SK-N-SH (cell line): ENCODE measurements around the gene ATL3. TPM values are rescaled to one million over a fixed set of nuclear protein-coding genes. Genes with fewer than 3 reads are reported as not detected.
A peak's percentile ranks its signal among the peaks of the same experiment; 100 is the strongest.

Source experiments
- CTCF ChIA-PET: fragments of 300-600, 350-600 bp; formaldehyde crosslinking; extraction: SDS; loops from one replicate; lab custom pipeline; 2021; lab: Yijun Ruan, JAX
- POLR2A ChIA-PET: fragments of 350-600 bp; sonication (Branson Sonifier 250); formaldehyde crosslinking; extraction: SDS; loops from one replicate; lab custom pipeline; 2020; ENCODE audit warnings: antibody characterized with exemption, inconsistent platforms; lab: Yijun Ruan, JAX
- DNase-seq: peaks from one replicate; pipeline ENCODE4 v3.0.0; 2012
- H2AFZ ChIP-seq: fragments of 200-600 bp; sonication (generic); 2 replicates; pipeline ENCODE4 v1.8.1; 2016; ENCODE audit warnings: antibody characterized with exemption, mild to moderate bottlenecking, low read depth
- H3F3A ChIP-seq: fragments of 200-600 bp; sonication (generic); replicated peaks from 2 replicates; pipeline ENCODE3; 2016; ENCODE audit warnings: antibody characterized with exemption, mild to moderate bottlenecking; ENCODE audit not compliant: insufficient read depth
- H3K27ac ChIP-seq, 2 experiments: fragments of 200-500 bp in 1 of 2; fragments of 200-600 bp in 1 of 2; sonication (Bioruptor generic) in 1 of 2; sonication (generic), shearing (Covaris generic) in 1 of 2; 2 replicates each; pipeline versions ENCODE4 v1.5.1 to v1.6.1; 2014 to 2016; ENCODE audit warnings: low read depth in 2 of 2, inconsistent platforms in 1 of 2, low read length in 1 of 2, mild to moderate bottlenecking in 1 of 2, mixed read lengths in 1 of 2
- H3K27me3 ChIP-seq: fragments of 200-600 bp; sonication (generic), shearing (Covaris generic); 2 replicates; pipeline ENCODE4 v1.6.1; 2016; ENCODE audit warnings: mixed run types; ENCODE audit not compliant: insufficient read depth
- H3K36me3 ChIP-seq, 2 experiments: fragments of 200-500 bp in 1 of 2; fragments of 200-600 bp in 1 of 2; sonication (Bioruptor generic) in 1 of 2; sonication (generic) in 1 of 2; replicated peaks in 1 of 2; 2 replicates each; pipeline versions ENCODE3 to v1.5.1; 2014 to 2016; ENCODE audit warnings: low read length in 1 of 2, mild to moderate bottlenecking in 1 of 2; ENCODE audit not compliant: insufficient read depth in 2 of 2, control insufficient read depth in 1 of 2
- H3K4me1 ChIP-seq, 2 experiments: fragments of 200-500 bp in 1 of 2; fragments of 200-600 bp in 1 of 2; sonication (Bioruptor generic) in 1 of 2; sonication (generic), shearing (Covaris generic) in 1 of 2; 2 replicates each; pipeline versions ENCODE4 v1.5.1 to v1.6.1; 2014 to 2016; ENCODE audit warnings: low read depth in 1 of 2, low read length in 1 of 2, mixed run types in 1 of 2; ENCODE audit not compliant: insufficient read depth in 2 of 2, control insufficient read depth in 1 of 2
- H3K4me2 ChIP-seq: fragments of 200-600 bp; sonication (generic), shearing (Covaris generic); 2 replicates; pipeline ENCODE4 v1.6.1; 2017; ENCODE audit warnings: mixed run types
- H3K4me3 ChIP-seq, 2 experiments: fragments of 200-500 bp in 1 of 2; fragments of 200-600 bp in 1 of 2; sonication (Bioruptor generic) in 1 of 2; sonication (generic), shearing (Covaris generic) in 1 of 2; 2 replicates each; pipeline versions ENCODE4 v1.5.1 to v1.8.1; 2014 to 2016; ENCODE audit warnings: low read depth in 2 of 2, inconsistent platforms in 1 of 2, low read length in 1 of 2, mild to moderate bottlenecking in 1 of 2, mixed read lengths in 1 of 2, moderate library complexity in 1 of 2
- H3K79me2 ChIP-seq: fragments of 200-600 bp; sonication (generic); 2 replicates; pipeline ENCODE4 v1.8.1; 2017; ENCODE audit warnings: mild to moderate bottlenecking; ENCODE audit not compliant: insufficient read depth
- H3K9ac ChIP-seq: fragments of 200-600 bp; sonication (generic); 2 replicates; pipeline ENCODE4 v1.6.1; 2017; ENCODE audit warnings: mixed run types
- H3K9me2 ChIP-seq: fragments of 200-600 bp; sonication (generic); 2 replicates; pipeline ENCODE4 v1.6.1; 2017; ENCODE audit warnings: mixed run types
- H3K9me3 ChIP-seq: fragments of 200-600 bp; sonication (generic); 2 replicates; pipeline ENCODE4 v1.6.1; 2017; ENCODE audit warnings: mixed run types, mild to moderate bottlenecking, moderate library complexity
- H4K20me1 ChIP-seq: fragments of 200-600 bp; sonication (generic); 2 replicates; pipeline ENCODE4 v1.6.1; 2017; ENCODE audit warnings: mild to moderate bottlenecking, mixed run types; ENCODE audit not compliant: insufficient read depth
- CHD2 ChIP-seq: fragments of 150-350 bp; IDR thresholded peaks from 2 replicates; pipeline ENCODE4 v1.6.1; 2018; ENCODE audit warnings: low read length; ENCODE audit not compliant: partially characterized antibody
- ELF1 ChIP-seq: IDR thresholded peaks from 2 replicates; pipeline ENCODE4 v1.4.0; 2012
- EP300 ChIP-seq, 2 experiments: IDR thresholded peaks; 2 replicates each; pipeline versions ENCODE4 v1.4.0 to v1.6.1; 2012; ENCODE audit warnings: borderline replicate concordance in 1 of 2, low read depth in 1 of 2, low read length in 1 of 2
- EZH2phosphoT487 ChIP-seq: fragments of 200-600 bp; sonication (generic); IDR thresholded peaks from 2 replicates; pipeline ENCODE4 v1.6.1; 2017; ENCODE audit warnings: low read depth, mixed run types, mild to moderate bottlenecking, antibody characterized with exemption, moderate library complexity, borderline replicate concordance
- FOSL2 ChIP-seq: IDR thresholded peaks from 2 replicates; pipeline ENCODE4 v1.4.0; 2012; ENCODE audit warnings: low read depth, mild to moderate bottlenecking, moderate library complexity, borderline replicate concordance
- FOXJ3 ChIP-seq: sonication (generic); formaldehyde crosslinking; IDR thresholded peaks from 2 replicates; pipeline ENCODE4 v1.5.1; 2020; ENCODE audit warnings: mild to moderate bottlenecking, missing genetic modification reagents
- FOXM1 ChIP-seq: IDR thresholded peaks from 2 replicates; pipeline ENCODE4 v1.4.0; 2012; ENCODE audit warnings: low read depth, mild to moderate bottlenecking
- JUND ChIP-seq: IDR thresholded peaks from 2 replicates; pipeline ENCODE4 v1.4.0; 2012
- MEF2A ChIP-seq: IDR thresholded peaks from 2 replicates; pipeline ENCODE4 v1.4.0; 2012; ENCODE audit warnings: low read depth, borderline replicate concordance
- MXI1 ChIP-seq: IDR thresholded peaks from 2 replicates; pipeline ENCODE4 v1.6.1; 2012; ENCODE audit warnings: mild to moderate bottlenecking, low read depth, low read length, improper control_type of control experiment
- NRF1 ChIP-seq: IDR thresholded peaks from 2 replicates; pipeline ENCODE4 v1.6.1; 2012; ENCODE audit warnings: low read depth, mild to moderate bottlenecking, low read length
- POLR2AphosphoS5 ChIP-seq: IDR thresholded peaks from 2 replicates; pipeline ENCODE4 v1.6.1; 2012; ENCODE audit warnings: low read depth, low read length
- RCOR1 ChIP-seq: fragments of 150-350 bp; IDR thresholded peaks from 2 replicates; pipeline ENCODE4 v1.6.1; 2017; ENCODE audit warnings: antibody characterized with exemption, low read length
- SMC3 ChIP-seq: IDR thresholded peaks from 2 replicates; pipeline ENCODE4 v1.6.1; 2012; ENCODE audit warnings: low read depth, low read length, improper control_type of control experiment
- TAF1 ChIP-seq: IDR thresholded peaks from 2 replicates; pipeline ENCODE4 v1.6.1; 2012; ENCODE audit warnings: low read depth, mild to moderate bottlenecking, low read length, moderate library complexity, borderline replicate concordance
- WGBS: methylation state at CpG from one replicate; pipeline ENCODE4 v1.1.6; 2017; ENCODE audit warnings: low lambda C conversion rate; 5-methylcytosine and 5-hydroxymethylcytosine counted together
- polyA plus RNA-seq, 3 experiments: library from polyadenylated mRNA; depleted of rRNA; stranded (reverse); fragments of >200 nt; gene quantifications; 2 replicates each; pipeline ENCODE4 v1.2.3, GENCODE V29; 2012
- TF ChIP-seq, protein P1 (sequence below): IDR thresholded peaks from 2 replicates; pipeline ENCODE4 v1.6.1; 2012; ENCODE audit warnings: mild to moderate bottlenecking, low read depth, low read length, moderate library complexity
- TF ChIP-seq, protein P2 (sequence below): IDR thresholded peaks from 2 replicates; pipeline ENCODE4 v1.4.0; 2012; ENCODE audit warnings: low read depth
- TF ChIP-seq, protein P3 (sequence below): fragments of 200-600 bp; sonication (generic); IDR thresholded peaks from 2 replicates; pipeline ENCODE4 v1.6.1; 2017; ENCODE audit warnings: antibody characterized with exemption, mild to moderate bottlenecking, moderate library complexity
- TF ChIP-seq, protein P4 (sequence below): IDR thresholded peaks from 2 replicates; pipeline ENCODE4 v1.4.0; 2012; ENCODE audit warnings: low read depth, borderline replicate concordance
- TF ChIP-seq, protein P5 (sequence below): fragments of 150-350 bp; IDR thresholded peaks from 2 replicates; pipeline ENCODE4 v1.6.1; 2017; ENCODE audit warnings: antibody characterized with exemption, low read length, low read depth, borderline replicate concordance
- TF ChIP-seq, protein P6 (sequence below): IDR thresholded peaks from 2 replicates; pipeline ENCODE4 v1.4.0; 2012; ENCODE audit warnings: low read depth, borderline replicate concordance

The ATL3 gene
- polyA plus RNA-seq, 1 of the 3 experiments (the other 2 are of a cell fraction), result 13.1 TPM

DNA sequence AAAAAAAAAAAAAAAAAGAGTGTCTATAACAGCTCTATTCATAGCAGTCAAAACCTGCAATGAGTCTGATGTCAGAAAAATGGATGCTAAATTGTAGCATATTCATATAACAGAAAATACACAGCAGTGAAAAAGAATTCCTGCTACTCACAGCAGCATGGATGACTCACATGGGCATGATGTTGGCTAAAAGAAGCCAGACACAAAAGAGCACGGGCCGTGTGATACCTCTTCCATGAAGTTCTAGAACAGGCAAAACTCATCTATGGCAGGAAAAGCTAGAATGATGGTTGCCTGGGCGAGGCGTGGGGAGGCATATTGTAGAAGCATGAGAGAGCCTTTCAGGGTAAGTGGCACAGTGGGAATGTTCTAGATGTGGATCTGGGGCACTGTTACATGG lies 75.9 kb downstream of the ATL3 start:
- Histone ChIP-seq H3K27me3 (no peaks in the 10 kb centered on the region), H3K4me2 (no peak overlapping the region), H3K36me3 (no peaks in the 10 kb centered on the region), H3K9ac (no peak overlapping the region), H3K9me3 (no peaks in the 10 kb centered on the region), H3F3A (no peaks in the 10 kb centered on the region), H3K4me1 (no peaks in the 10 kb centered on the region), H3K79me2 (no peaks in the 10 kb centered on the region), H3K27ac (no peak overlapping the region), H4K20me1 (no peaks in the 10 kb centered on the region), H3K4me3 (no peak overlapping the region), H3K9me2 (no peaks in the 10 kb centered on the region), H2AFZ (no peak overlapping the region)
- POLR2A ChIA-PET, result no interaction called here
- TF ChIP-seq EP300 (IDR thresholded peaks at IDR 0.05; ENCODE audit: borderline replicate concordance in 1 of 2, low read depth in 1 of 2, low read length in 1 of 2) (no peak), FOXM1 (no peak), FOXJ3 (no peak), CHD2 (no peak), TAF1 (no peak), JUND (peak; percentile 44), MEF2A (no peak), FOSL2 (peak; percentile 58; the same call in 1 of the 2 replicates), MXI1 (no peak), EZH2phosphoT487 (no peak), SMC3 (no peak), RCOR1 (no peak), ELF1 (no peak), POLR2AphosphoS5 (no peak), NRF1 (no peak)
- TF ChIP-seq, protein P1, sequence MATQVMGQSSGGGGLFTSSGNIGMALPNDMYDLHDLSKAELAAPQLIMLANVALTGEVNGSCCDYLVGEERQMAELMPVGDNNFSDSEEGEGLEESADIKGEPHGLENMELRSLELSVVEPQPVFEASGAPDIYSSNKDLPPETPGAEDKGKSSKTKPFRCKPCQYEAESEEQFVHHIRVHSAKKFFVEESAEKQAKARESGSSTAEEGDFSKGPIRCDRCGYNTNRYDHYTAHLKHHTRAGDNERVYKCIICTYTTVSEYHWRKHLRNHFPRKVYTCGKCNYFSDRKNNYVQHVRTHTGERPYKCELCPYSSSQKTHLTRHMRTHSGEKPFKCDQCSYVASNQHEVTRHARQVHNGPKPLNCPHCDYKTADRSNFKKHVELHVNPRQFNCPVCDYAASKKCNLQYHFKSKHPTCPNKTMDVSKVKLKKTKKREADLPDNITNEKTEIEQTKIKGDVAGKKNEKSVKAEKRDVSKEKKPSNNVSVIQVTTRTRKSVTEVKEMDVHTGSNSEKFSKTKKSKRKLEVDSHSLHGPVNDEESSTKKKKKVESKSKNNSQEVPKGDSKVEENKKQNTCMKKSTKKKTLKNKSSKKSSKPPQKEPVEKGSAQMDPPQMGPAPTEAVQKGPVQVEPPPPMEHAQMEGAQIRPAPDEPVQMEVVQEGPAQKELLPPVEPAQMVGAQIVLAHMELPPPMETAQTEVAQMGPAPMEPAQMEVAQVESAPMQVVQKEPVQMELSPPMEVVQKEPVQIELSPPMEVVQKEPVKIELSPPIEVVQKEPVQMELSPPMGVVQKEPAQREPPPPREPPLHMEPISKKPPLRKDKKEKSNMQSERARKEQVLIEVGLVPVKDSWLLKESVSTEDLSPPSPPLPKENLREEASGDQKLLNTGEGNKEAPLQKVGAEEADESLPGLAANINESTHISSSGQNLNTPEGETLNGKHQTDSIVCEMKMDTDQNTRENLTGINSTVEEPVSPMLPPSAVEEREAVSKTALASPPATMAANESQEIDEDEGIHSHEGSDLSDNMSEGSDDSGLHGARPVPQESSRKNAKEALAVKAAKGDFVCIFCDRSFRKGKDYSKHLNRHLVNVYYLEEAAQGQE, result no peak
- TF ChIP-seq, protein P2, sequence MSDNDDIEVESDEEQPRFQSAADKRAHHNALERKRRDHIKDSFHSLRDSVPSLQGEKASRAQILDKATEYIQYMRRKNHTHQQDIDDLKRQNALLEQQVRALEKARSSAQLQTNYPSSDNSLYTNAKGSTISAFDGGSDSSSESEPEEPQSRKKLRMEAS, result peak; percentile 65; the same call in 1 of the 2 replicates
- TF ChIP-seq, protein P3, sequence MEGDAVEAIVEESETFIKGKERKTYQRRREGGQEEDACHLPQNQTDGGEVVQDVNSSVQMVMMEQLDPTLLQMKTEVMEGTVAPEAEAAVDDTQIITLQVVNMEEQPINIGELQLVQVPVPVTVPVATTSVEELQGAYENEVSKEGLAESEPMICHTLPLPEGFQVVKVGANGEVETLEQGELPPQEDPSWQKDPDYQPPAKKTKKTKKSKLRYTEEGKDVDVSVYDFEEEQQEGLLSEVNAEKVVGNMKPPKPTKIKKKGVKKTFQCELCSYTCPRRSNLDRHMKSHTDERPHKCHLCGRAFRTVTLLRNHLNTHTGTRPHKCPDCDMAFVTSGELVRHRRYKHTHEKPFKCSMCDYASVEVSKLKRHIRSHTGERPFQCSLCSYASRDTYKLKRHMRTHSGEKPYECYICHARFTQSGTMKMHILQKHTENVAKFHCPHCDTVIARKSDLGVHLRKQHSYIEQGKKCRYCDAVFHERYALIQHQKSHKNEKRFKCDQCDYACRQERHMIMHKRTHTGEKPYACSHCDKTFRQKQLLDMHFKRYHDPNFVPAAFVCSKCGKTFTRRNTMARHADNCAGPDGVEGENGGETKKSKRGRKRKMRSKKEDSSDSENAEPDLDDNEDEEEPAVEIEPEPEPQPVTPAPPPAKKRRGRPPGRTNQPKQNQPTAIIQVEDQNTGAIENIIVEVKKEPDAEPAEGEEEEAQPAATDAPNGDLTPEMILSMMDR, result no peak
- TF ChIP-seq, protein P4, sequence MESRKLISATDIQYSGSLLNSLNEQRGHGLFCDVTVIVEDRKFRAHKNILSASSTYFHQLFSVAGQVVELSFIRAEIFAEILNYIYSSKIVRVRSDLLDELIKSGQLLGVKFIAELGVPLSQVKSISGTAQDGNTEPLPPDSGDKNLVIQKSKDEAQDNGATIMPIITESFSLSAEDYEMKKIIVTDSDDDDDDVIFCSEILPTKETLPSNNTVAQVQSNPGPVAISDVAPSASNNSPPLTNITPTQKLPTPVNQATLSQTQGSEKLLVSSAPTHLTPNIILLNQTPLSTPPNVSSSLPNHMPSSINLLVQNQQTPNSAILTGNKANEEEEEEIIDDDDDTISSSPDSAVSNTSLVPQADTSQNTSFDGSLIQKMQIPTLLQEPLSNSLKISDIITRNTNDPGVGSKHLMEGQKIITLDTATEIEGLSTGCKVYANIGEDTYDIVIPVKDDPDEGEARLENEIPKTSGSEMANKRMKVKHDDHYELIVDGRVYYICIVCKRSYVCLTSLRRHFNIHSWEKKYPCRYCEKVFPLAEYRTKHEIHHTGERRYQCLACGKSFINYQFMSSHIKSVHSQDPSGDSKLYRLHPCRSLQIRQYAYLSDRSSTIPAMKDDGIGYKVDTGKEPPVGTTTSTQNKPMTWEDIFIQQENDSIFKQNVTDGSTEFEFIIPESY, result no peak
- TF ChIP-seq, protein P5, sequence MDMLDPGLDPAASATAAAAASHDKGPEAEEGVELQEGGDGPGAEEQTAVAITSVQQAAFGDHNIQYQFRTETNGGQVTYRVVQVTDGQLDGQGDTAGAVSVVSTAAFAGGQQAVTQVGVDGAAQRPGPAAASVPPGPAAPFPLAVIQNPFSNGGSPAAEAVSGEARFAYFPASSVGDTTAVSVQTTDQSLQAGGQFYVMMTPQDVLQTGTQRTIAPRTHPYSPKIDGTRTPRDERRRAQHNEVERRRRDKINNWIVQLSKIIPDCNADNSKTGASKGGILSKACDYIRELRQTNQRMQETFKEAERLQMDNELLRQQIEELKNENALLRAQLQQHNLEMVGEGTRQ, result no peak
- TF ChIP-seq, protein P6, sequence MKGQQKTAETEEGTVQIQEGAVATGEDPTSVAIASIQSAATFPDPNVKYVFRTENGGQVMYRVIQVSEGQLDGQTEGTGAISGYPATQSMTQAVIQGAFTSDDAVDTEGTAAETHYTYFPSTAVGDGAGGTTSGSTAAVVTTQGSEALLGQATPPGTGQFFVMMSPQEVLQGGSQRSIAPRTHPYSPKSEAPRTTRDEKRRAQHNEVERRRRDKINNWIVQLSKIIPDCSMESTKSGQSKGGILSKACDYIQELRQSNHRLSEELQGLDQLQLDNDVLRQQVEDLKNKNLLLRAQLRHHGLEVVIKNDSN, result no peak
- WGBS, result 71% methylated on average over 4 of the region's 4 CpGs
- no peak for DNase-seq
- CTCF ChIA-PET, result no interaction called here
